Liver (tissue), 9 donors: ENCODE results near the gene RTF1. TPM values are rescaled to one million over a fixed set of nuclear protein-coding genes. Genes with fewer than 3 reads are reported as not detected.
"Not testable (repeated sequence)": the region's sequence is repeated elsewhere in the genome, so short reads cannot be mapped to it uniquely, and the experiment has no call there.

Experiments used
- DNase-seq: peaks from one replicate; pipeline ENCODE4 v3.0.0-alpha.2; 2017; ENCODE audit warnings: low spot score
- H3K27ac ChIP-seq, 2 donors: one replicate each; pipeline ENCODE4 v1.7.0; 2013; ENCODE audit warnings: inconsistent platforms in 2 of 2, low read length in 2 of 2, control low read depth in 1 of 2, low read depth in 1 of 2, mild to moderate bottlenecking in 1 of 2
- H3K27me3 ChIP-seq, 4 donors: one replicate each; pipeline versions ENCODE4 v1.6.1 to v1.7.0; 2013; ENCODE audit warnings: low read length in 3 of 4, inconsistent platforms in 1 of 4, mild to moderate bottlenecking in 1 of 4, moderate library complexity in 1 of 4; ENCODE audit not compliant: control insufficient read depth in 4 of 4, insufficient read depth in 4 of 4
- H3K36me3 ChIP-seq, 4 donors: one replicate each; pipeline versions ENCODE4 v1.6.1 to v1.7.0; 2013; ENCODE audit warnings: low read length in 3 of 4, mild to moderate bottlenecking in 3 of 4, low read depth in 1 of 4, moderate library complexity in 1 of 4; ENCODE audit not compliant: control insufficient read depth in 4 of 4, insufficient read depth in 3 of 4
- H3K4me1 ChIP-seq, 4 donors: one replicate each; pipeline versions ENCODE4 v1.6.1 to v1.7.0; 2013; ENCODE audit warnings: low read length in 3 of 4, mild to moderate bottlenecking in 3 of 4, moderate library complexity in 1 of 4; ENCODE audit not compliant: control insufficient read depth in 4 of 4, insufficient read depth in 4 of 4
- H3K4me3 ChIP-seq, 3 donors: one replicate each; pipeline versions ENCODE4 v1.6.1 to v1.7.0; 2013; ENCODE audit warnings: low read length in 3 of 3, control low read depth in 1 of 3, low read depth in 1 of 3, mild to moderate bottlenecking in 1 of 3
- H3K9ac ChIP-seq, 2 donors: one replicate each; pipeline ENCODE4 v1.7.0; 2013; ENCODE audit warnings: low read length in 2 of 2, mild to moderate bottlenecking in 2 of 2, moderate library complexity in 2 of 2, control low read depth in 1 of 2, low read depth in 1 of 2
- H3K9me3 ChIP-seq, 4 donors: one replicate each; pipeline versions ENCODE4 v1.6.1 to v1.7.0; 2013; ENCODE audit warnings: low read length in 3 of 4; ENCODE audit not compliant: control insufficient read depth in 4 of 4
- ATF3 ChIP-seq: IDR thresholded peaks from 2 replicates; pipeline ENCODE4 v1.6.1; 2016; ENCODE audit warnings: antibody characterized with exemption
- CTCF ChIP-seq: fragments of 150-350 bp; IDR thresholded peaks from 2 replicates; pipeline ENCODE4 v1.5.1; 2017; ENCODE audit warnings: improper control_type of control experiment, low read depth, low read length; ENCODE audit not compliant: missing input control
- EGR1 ChIP-seq, 2 donors: IDR thresholded peaks; 2 replicates each; pipeline ENCODE4 v1.6.1; 2016 to 2018; ENCODE audit warnings: antibody characterized with exemption in 2 of 2, low read depth in 2 of 2
- FOXA1 ChIP-seq: IDR thresholded peaks from 2 replicates; pipeline ENCODE4 v1.6.1; 2016; ENCODE audit warnings: antibody characterized with exemption
- FOXA2 ChIP-seq: IDR thresholded peaks from 2 replicates; pipeline ENCODE4 v1.6.1; 2016; ENCODE audit warnings: antibody characterized with exemption
- GABPA ChIP-seq, 2 donors: IDR thresholded peaks in 1 of 2; conservative IDR thresholded peaks in 1 of 2; 2 replicates each; pipeline ENCODE4 v1.6.1; 2016; ENCODE audit warnings: antibody characterized with exemption in 2 of 2, mild to moderate bottlenecking in 1 of 2, moderate library complexity in 1 of 2
- HNF4A ChIP-seq, 2 donors: conservative IDR thresholded peaks; 2 replicates each; pipeline ENCODE4 v1.6.1; 2016; ENCODE audit warnings: antibody characterized with exemption in 2 of 2, mild to moderate bottlenecking in 2 of 2
- HNF4G ChIP-seq: IDR thresholded peaks from 2 replicates; pipeline ENCODE4 v1.6.1; 2016; ENCODE audit warnings: antibody characterized with exemption
- MAX ChIP-seq: IDR thresholded peaks from 2 replicates; pipeline ENCODE4 v1.6.1; 2016; ENCODE audit warnings: antibody characterized with exemption
- NR2F2 ChIP-seq: IDR thresholded peaks from 2 replicates; pipeline ENCODE4 v1.6.1; 2016; ENCODE audit warnings: antibody characterized with exemption
- RAD21 ChIP-seq, 2 donors: IDR thresholded peaks; 2 replicates each; pipeline ENCODE4 v1.6.1; 2016; ENCODE audit warnings: antibody characterized with exemption in 2 of 2, mild to moderate bottlenecking in 2 of 2
- REST ChIP-seq: IDR thresholded peaks from 2 replicates; pipeline ENCODE4 v1.6.1; 2016; ENCODE audit warnings: antibody characterized with exemption, mild to moderate bottlenecking
- RXRA ChIP-seq, 2 donors: IDR thresholded peaks; 2 replicates each; pipeline ENCODE4 v1.6.1; 2017 to 2018; ENCODE audit warnings: antibody characterized with exemption in 2 of 2, mild to moderate bottlenecking in 1 of 2
- SP1 ChIP-seq: IDR thresholded peaks from 2 replicates; pipeline ENCODE4 v1.6.1; 2018; ENCODE audit warnings: antibody characterized with exemption, mild to moderate bottlenecking
- TAF1 ChIP-seq: conservative IDR thresholded peaks from 2 replicates; pipeline ENCODE4 v1.6.1; 2016; ENCODE audit warnings: antibody characterized with exemption, mild to moderate bottlenecking
- YY1 ChIP-seq: IDR thresholded peaks from 2 replicates; pipeline ENCODE4 v1.6.1; 2016; ENCODE audit warnings: antibody characterized with exemption, mild to moderate bottlenecking
- ZBTB33 ChIP-seq: IDR thresholded peaks from 2 replicates; pipeline ENCODE4 v1.6.1; 2016; ENCODE audit warnings: antibody characterized with exemption
- whole genome bisulfite sequencing: extraction: QIAGEN DNeasy Blood & Tissue Kit; methylation state at CpG from one replicate; pipeline ENCODE4 v1.1.7; 2013; 5-methylcytosine and 5-hydroxymethylcytosine counted together
- polyA plus RNA-seq, 2 donors: library from polyadenylated mRNA; stranded (reverse) in 1 of 2; unstranded in 1 of 2; fragments of 200-250 nt in 1 of 2; fragments of >200 nt in 1 of 2; fragmentation: Nextera tagmentation in 1 of 2; extraction: Ambion mirVana in 1 of 2; gene quantifications; one replicate each; pipeline versions ENCODE4 v1.2.1 to v1.2.3, GENCODE V29; 2013 to 2015
- total RNA-seq, 2 donors: library from RNA; depleted of rRNA; stranded (reverse); fragments of >200 nt; gene quantifications; one replicate each; pipeline ENCODE4 v1.2.3, GENCODE V29; 2014
- donor health status: healthy.
- donor health status: healthy.
- donor health status: healthy.
- donor health status: healthy.
- donor health status: healthy.

RTF1 gene
- total and polyA plus RNA-seq, 4 donors, result 8.3 to 37.7 (median 12.1) TPM

- WGBS, result 97% methylated on average over 6 of the region's 6 CpGs
- DNase-seq, H3K9ac ChIP-seq, H3K4me1 ChIP-seq, H3K27ac ChIP-seq, H3K9me3 ChIP-seq, H3K27me3 ChIP-seq, H3K4me3 ChIP-seq: not testable (repeated sequence)
- peaks cover 10 to 37% (median 28%) of the 10 kb centered on the region in 4 donors for H3K36me3 ChIP-seq
These were observed 52.7 kb downstream of the RTF1 start for GRCh38 chr15:41469644-41470043.

- DNase-seq, result no peak
- no peak overlapping the region for H3K4me3 ChIP-seq
These were observed 56.5 kb downstream of the RTF1 start for GRCh38 chr15:41473418-41473817.

GRCh38 chr15:41474436-41474835 is 57.5 kb downstream of the RTF1 start:
- Histone ChIP-seq H3K9ac (no peak overlapping the region), H3K4me1 (peaks cover 4 to 11% (median 9%) of the 10 kb centered on the region in 4 donors), H3K4me3 (no peak overlapping the region), H3K9me3 (no peaks in the 10 kb centered on the region), H3K27ac (peak overlapping the region in 1 of 2 donors; percentile 63), H3K27me3 (no peaks in the 10 kb centered on the region), H3K36me3 (peaks cover 9 to 60% (median 52%) of the 10 kb centered on the region in 4 donors)
- DNase-seq, result no peak
- 47% methylated on average over 8 of the region's 8 CpGs for WGBS
- no peak for TF ChIP-seq MAX
- TF ChIP-seq EGR1 (IDR thresholded peaks at IDR 0.05; ENCODE audit: low read depth in 2 of 2), result no peak
- TF ChIP-seq RAD21 (IDR thresholded peaks at IDR 0.05), result peak; percentile 27 to 42
- TF ChIP-seq CTCF, result no peak
- no peak for TF ChIP-seq ZBTB33
- TF ChIP-seq FOXA2, result peak; percentile 17
- peak in 1 of 2 donors; percentile 9 for TF ChIP-seq HNF4A (conservative IDR thresholded peaks at IDR 0.05)
- TF ChIP-seq FOXA1, result no peak
- TF ChIP-seq SP1, result no peak
- TF ChIP-seq TAF1, result no peak
- peak; percentile 48 for TF ChIP-seq YY1
- no peak for TF ChIP-seq NR2F2
- TF ChIP-seq HNF4G, result no peak
- TF ChIP-seq ATF3, result no peak

More at GRCh38 chr15:41473418-41473817, 56.5 kb downstream of the RTF1 start:
- Histone ChIP-seq H3K27me3 (no peaks in the 10 kb centered on the region), H3K4me1 (peaks cover 4 to 11% (median 9%) of the 10 kb centered on the region in 4 donors), H3K9ac (no peak overlapping the region), H3K9me3 (no peaks in the 10 kb centered on the region), H3K36me3 (peaks cover 11 to 55% (median 46%) of the 10 kb centered on the region in 4 donors), H3K27ac (no peak overlapping the region)
- 78% methylated on average over 11 of the region's 11 CpGs for WGBS
- TF ChIP-seq TAF1 (no peak), FOXA2 (no peak), REST (no peak), SP1 (no peak), FOXA1 (no peak), GABPA (IDR thresholded peaks at IDR 0.05 in 1 of 2, conservative IDR thresholded peaks at IDR 0.05 in 1 of 2) (no peak), MAX (no peak), RXRA (IDR thresholded peaks at IDR 0.05) (no peak)
